Middle frontal gyrus (tissue), 1 donor: ENCODE data around the gene HCRTR1.

Source experiments
- DNase-seq: peaks from one replicate; pipeline ENCODE4 v3.0.0-alpha.2; 2015; ENCODE audit warnings: low spot score; ENCODE audit errors: extremely low spot score

Gene HCRTR1

DNA sequence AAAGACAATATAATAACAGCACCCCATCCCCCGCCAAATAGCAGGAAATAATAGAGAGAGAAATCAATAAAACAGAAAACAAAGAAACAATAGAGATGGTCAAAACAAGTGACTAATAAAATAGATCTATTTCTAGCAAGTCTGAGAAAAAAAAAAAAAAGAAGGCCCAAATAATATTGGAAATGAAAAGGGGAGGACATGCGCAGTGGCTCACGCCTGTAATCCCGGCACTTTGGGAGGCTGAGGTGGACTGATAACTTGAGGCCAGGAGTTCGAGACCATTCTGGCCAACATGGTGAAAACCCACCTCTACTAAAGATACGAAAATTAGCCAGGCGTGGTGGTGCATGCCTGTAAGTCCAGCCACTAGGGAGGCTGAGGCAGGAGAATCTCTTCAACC lies 18.5 kb upstream of the HCRTR1 start:
- no peak for DNase-seq

DNA sequence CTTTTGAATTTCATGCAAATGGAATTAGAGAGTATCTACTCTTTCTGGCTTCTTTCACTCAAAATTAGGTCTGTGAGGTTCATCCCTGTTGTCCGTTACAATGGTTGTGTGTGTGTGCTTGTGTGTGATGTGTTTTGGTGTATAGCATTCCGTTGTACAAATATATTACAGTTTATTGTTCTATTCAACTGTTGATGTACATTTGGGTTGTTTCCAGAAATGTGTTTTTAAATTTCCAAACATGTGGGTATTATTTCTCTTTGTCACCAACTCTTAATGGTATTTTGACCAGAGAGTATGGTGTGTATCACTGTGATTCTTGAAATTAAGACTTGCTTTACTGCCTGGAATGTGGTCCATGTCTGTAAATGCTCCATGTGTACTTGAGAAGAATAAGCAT lies 16.8 kb upstream of the HCRTR1 start:
- DNase-seq = no peak

DNA sequence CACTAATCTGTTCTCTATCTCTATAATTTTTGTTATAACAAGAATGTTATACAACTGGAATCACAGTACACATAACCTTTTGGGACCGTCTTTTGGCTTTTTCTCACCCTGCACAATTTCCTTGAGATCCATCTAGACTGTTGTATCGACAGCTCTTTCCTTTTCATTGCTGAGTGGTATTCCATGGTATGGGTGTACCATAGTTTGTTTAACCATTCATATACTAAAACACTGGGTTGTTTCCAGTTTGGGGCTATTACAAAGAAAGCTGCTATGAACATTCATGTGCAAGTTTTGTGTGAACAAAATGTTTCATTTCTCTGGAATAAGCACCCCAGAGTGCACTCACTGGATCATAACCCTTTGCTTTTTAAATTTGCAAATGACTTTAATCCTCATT lies 15.4 kb upstream of the HCRTR1 start:
- no peak for DNase-seq

DNA sequence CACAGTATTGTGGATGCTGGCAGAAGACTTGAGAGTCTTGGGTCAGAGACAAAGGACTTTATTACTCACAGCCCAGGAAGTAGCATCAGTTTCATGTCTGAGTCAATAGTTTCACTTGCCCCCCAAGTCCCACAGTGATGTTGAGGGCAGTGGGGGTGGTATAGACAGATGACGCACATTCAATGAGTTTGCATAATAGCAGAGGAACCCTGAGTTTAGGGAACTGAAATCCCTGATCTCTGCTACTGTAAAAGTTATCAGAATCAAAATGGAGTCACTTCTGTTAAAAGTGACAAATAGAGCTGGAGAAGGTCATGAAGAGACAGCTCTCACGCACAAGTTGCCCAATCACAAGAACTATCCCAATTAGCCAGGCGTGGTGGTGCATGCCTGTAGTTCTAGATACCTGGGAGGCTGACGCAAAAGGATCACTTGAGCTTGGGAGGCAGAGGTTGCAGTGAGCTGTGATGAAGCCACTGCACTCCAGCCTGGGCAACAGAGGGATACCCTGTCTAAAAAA lies 11.5 kb upstream of the HCRTR1 start:
- DNase-seq = no peak

DNA sequence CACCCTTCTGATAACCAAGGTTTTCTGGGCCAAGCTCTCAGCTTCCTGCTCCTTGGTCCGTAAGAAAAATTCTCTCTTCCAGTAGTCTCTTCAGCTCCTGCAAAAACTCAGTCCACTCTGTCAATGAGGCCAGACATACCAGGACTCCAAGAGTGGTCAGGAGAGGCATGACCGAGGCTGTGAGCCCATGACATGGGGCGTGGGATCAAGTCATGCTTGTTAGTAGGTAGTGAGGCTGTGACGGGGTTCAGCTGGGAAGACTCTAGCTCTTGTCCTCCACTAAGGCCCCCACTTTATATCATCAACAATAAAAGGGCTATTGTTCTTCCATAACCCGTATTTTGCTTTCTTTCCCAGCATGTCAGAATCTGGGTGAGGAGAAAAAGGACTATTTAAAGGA lies 10.1 kb upstream of the HCRTR1 start:
- no peak for DNase-seq

DNA sequence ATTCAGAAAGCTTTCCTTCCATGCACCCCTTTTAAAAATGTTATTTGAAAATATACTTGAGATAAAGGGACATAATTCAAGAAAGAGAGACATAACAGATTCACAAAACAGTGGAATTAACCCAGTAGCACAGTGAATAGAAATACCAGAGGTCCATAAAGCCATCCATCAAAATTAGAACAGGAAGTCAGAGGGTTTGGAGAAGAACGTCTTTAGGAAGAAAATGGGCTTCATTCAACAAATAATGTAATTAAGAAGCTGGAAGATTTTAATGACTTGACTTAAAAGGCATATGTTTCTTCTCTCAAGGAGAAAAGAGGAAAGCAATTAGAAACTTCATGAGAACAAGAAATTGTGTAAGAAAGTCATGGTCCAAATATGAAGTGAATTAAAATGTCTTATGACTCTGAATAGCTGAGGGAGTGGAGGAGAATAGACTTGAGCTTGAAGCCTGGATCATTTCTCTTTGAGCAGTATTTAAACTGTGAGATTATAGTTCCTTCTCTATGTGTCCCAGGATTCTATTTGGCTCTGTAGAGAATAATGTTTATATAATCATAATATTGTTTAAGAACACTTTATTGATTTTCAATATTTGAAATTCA lies 7.9 kb upstream of the HCRTR1 start:
- no peak for DNase-seq

DNA sequence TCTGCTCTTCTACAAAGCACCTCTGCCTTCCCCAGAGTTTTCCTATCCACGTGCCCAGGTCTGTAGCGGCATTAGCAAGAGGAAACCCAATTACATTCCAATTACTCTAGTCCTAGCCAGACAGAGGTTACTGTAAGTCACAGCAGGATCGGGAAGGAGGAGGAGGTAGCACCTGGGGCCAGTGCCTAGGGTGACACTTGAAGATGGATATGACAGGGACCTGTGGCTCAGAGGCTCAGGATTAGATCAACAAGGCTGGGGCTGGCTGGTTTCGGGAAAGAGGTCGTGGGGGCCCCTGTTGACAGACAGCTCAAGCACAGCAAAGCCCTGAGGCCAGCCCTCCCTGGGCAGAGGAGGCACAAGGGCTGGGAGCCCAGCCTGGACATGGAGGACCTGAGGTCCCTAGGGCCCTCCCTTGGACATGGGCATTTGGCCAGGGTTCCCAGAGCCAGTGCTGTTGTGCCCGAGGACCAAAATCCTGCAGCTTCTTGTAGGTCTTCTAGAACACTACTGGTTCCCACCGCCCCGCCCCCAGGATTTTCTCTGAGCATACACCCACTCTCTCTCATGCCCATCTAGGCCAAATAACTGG lies 3.0 kb upstream of the HCRTR1 start:
- DNase-seq = no peak

DNA sequence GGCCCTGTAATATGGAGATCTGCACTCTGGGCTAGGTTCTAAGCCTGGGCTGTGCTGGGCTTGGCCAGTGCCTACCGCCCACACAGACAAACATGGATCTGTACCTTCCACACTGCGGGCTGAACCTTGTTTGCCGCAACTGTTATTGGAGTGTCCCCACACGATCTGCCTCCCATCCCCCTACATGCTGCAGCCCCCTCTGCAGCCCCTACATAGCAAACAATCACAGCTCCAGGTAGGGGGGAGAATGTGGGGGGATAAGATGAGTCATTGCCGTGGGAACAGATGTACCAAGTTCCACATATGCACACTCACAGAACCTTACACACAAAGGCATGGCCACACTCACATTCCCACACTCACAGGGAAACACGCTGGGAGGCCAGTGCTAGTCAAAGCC lies 2.1 kb upstream of the HCRTR1 start:
- DNase-seq = no peak

DNA sequence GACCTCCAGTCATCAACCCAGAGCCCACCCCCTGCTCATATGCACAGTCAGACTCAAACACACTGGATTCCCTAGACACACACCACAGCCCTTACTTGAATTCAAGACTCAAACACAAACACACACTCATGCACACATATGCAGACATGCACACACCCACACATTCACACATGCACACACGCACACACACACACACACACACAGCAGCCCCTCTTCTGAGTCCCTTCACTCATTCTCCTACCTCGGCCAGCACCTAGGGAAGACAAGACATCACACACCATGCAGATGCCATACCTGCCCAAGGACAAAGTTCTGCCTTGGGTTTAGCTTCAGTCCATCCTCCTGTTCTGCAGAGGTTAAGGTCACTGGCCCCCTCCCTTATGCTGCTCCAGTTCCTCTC lies 1.6 kb upstream of the HCRTR1 start:
- DNase-seq = no peak

DNA sequence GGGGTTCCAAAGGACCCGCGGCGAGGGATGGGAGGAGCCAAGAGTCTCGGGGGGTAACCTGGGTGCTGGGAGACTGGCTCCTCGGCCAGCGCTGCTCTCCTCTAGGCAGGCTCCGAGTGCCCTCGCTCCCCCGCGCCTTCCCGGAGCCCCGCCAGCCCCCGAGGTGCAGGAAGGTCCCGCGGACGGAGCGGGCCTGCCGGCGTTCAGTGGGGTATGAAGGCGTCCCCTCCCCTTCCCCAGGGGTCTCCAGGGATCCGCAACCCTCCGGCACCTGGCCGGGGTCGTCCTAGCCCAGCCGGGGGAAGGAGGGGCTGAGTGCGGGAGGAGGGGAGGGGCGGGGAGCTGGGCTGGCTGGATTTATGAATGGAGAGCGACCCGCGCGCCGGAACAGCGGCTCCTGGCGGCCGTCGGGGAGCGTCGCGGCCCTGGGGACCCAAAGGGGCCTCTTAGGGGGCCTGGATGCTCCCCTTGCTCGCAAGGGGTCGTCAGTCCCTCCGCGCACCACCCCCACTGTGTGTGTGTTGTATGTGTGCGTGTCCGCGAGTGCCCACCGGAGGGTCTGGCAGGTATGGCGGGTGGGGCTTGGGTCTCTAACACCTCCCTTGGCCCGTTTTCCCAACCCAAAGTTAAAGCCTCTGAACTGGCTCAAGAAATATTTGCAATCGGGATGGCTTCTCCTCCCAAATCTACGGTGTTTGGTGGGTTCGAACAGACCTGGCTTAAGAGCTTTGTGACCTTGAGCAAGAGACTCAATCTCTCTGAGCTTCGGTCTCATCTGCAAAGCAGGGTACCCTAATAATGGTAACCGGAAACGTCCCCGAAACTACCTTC lies 642 bp downstream of the HCRTR1 start:
- no peak for DNase-seq

DNA sequence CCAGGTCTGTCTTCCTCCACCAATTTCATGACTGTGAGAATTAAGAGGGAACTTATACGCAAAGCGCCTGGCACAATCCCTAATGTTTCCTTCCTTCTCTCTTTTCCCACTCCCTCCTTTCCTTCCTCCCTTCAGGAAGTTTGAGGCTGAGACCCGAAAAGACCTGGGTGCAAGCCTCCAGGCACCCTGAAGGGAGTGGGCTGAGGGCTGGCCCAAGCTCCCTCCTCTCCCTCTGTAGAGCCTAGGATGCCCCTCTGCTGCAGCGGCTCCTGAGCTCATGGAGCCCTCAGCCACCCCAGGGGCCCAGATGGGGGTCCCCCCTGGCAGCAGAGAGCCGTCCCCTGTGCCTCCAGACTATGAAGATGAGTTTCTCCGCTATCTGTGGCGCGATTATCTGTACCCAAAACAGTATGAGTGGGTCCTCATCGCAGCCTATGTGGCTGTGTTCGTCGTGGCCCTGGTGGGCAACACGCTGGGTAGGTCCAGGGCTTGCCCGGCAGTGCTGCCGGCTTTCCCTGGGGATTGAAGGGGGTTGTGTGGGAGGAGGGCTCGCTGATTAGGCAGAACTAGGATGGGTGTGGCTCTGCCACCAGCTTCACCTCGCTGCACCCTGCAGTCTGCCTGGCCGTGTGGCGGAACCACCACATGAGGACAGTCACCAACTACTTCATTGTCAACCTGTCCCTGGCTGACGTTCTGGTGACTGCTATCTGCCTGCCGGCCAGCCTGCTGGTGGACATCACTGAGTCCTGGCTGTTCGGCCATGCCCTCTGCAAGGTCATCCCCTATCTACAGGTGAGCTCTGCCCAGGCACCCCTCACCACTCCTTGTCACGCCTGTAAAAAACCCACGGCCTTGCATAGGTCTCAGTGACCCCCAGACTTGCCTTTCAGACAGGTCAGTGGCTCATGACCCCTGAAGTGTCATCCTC lies 1.7 kb downstream of the HCRTR1 start:
- DNase-seq = no peak

DNA sequence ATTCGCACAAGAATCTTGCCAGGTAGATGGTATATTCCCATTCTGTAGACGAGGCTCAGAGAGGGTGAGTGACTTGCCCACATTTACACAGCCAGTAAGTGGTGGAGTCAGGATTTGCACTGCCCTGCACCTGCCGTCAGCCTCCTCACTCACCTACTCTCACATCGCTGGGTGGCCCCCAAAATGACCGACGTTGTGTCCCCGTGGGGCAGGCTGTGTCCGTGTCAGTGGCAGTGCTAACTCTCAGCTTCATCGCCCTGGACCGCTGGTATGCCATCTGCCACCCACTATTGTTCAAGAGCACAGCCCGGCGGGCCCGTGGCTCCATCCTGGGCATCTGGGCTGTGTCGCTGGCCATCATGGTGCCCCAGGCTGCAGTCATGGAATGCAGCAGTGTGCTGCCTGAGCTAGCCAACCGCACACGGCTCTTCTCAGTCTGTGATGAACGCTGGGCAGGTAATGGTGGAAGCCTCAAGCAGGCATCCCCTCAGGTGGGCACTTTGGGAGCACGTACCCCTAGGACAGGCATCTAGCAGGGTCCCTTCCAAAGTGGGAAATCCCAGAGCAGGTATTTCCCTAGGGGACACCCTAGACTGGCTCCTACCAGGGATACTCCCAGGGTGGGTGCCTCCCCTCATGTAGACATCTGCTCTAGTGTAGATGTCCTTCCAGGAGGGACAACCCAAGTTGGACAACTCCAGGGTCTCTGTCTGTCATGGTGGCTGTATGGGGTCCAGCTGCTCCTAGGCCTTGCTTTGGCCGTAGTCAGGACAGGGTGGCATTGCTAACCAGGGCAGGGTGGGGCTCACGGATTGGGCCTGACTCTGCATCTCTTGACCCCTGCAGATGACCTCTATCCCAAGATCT lies 3.4 kb downstream of the HCRTR1 start:
- DNase-seq = no peak

DNA sequence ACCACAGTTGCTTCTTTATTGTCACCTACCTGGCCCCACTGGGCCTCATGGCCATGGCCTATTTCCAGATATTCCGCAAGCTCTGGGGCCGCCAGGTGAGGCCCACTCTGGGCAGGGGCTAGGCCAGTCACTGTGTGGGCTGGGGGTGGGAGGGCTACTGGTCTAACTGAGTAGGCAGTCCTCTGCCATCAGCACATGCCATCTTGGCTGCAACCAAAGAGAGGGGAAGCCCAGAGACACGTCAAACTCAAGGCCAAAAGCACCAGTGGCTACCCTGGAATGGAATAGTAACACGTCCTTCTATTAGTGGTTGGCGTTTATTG lies 4.0 kb downstream of the HCRTR1 start:
- no peak for DNase-seq

DNA sequence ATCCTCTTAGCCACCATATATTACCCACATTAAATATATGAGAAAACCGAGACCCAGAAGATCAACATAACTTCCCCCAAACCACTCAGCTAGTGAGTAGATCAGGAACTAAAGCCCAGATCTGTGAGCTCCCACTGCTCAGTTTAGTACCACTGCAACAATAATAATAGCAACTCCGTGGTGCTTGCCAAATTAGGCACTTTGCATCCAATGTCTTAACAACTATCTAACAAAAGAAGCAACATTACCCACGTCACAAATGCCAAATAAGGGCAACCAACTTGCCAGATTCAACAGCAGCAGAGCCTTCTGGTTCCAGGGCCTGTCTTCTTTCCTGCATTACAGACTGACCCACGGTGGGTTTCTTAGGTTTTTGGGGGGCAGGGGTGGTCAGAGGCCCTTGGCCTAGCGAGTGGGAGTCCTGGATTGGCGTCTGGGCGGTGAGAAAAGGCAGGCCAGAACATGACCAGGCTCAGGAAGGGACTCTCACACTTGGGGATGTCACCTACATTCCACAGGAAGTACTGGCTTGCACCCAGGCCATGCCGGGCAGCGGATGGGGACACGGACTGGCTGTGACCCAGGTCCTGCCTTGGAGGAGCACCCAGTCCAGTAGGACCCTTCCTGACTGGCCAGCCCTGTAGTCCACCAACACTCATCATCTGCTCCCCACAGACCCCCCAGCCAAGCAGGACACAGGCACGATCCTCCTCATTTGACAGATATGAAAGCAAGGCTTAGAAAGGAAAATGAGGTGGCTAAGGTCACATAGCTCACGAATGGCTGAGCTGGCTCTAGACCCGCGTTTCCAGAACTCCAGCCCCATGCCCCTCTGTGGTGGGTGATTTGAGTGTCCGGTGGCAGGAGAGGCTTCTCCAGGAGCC lies 4.6 kb downstream of the HCRTR1 start:
- DNase-seq = peak; percentile 12

DNA sequence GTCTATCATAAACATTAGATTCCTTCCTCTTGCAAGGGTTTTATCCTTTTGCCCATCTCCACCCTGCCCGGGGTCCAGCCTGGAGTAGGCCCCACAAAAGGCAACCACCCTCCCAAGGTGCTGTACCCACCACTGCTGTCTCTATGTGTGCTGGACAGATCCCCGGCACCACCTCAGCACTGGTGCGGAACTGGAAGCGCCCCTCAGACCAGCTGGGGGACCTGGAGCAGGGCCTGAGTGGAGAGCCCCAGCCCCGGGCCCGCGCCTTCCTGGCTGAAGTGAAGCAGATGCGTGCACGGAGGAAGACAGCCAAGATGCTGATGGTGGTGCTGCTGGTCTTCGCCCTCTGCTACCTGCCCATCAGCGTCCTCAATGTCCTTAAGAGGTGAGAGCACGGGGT lies 5.9 kb downstream of the HCRTR1 start:
- DNase-seq = no peak

DNA sequence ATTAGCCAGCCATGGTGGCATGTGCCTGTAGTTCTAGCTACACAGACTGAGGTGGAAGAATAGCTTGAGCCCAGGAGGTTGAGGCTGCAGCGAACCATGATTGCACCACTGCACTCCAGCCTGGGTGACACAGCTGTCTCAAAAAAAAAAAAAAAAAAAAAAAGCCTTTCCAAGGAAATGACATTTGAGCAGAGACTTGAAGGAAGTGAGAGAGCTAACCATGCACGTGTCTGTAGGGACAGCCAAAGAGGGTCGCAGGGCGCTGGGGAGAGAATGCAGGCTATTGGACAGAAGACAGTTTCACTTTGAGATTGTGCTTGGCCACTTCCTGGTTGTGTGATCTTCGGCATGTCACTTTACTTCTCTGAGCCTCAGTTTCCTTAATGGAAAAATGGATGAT lies 6.8 kb downstream of the HCRTR1 start:
- DNase-seq = no peak

DNA sequence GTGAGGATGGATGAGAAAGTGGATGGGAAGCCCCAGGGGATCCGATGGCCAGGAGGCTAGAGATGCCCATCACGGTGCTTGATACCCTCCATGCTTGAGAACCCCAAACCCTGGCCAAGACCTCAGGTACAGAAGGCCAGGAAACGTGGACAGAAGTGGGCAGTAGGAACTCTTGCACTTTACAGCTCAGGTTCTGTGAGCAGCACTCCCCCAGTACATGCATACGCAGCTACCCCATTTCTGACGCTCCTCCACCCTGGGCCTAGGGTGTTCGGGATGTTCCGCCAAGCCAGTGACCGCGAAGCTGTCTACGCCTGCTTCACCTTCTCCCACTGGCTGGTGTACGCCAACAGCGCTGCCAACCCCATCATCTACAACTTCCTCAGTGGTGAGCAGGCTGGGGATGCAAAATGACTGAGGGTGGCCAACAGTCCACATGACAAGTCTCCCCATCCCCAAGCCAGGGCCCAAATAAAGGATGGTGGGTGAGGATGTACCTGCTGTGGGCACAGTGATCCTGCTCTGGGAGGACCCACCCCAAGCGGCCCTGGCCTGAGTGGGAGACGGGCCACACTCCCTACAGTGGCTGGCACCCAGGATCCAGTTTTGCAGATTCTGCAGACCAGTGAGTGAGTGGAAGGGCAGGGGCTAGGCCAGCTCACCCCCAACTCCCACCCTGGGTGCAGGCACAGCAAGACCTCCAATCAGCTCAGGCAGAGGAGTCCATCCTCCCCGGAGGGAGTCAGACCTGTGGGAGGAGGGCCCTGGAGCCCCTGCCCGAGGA lies 7.4 kb downstream of the HCRTR1 start:
- no peak for DNase-seq

DNA sequence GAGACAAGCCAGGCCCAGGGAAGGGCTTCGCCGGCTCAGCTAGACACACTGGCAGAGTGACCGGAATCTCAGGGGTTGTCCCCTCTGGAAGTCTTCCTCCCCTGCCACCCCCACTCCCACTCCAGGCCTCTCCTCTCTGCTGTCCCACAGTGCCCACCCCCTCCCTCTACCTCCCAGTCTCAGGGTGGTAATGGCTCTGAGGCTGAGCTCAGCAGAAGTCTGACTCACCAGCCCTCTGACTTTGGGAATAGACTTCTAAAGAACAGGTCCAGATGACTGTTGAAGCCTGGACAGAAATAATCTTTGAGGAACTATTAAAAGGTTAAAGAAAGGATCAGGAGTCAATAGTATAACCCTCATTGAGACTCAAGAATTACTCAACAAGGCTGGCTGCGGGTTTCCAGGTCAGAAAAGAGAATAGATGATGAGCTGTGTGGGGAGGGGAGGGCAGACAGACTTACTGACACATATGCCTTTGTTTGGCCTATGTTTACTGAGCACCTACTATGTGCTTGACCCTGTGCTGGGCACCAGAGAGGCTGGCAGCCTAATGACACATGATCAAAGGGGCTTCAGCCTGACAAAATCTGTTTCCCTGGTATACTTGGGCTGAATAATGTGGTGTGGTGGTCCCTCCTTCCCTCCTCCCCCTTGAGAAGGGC lies 8.2 kb downstream of the HCRTR1 start:
- DNase-seq = no peak
